KOPT-K1 (cell line): Measurements from ENCODE around the gene AGER.
"Not testable (repeated sequence)": the region's sequence is repeated elsewhere in the genome, so short reads cannot be mapped to it uniquely, and the experiment has no call there.

Experiments
- H3K27ac ChIP-seq: fragments of 200-600 bp; sonication (generic); 2 replicates; pipeline ENCODE4 v1.5.1; 2016; ENCODE audit warnings: antibody characterized with exemption, mild to moderate bottlenecking, low read depth, low read length; ENCODE audit not compliant: poor library complexity, severe bottlenecking
- H3K36me3 ChIP-seq: fragments of 200-600 bp; sonication (generic); 2 replicates; pipeline ENCODE4 v1.5.1; 2017; ENCODE audit warnings: antibody characterized with exemption, mild to moderate bottlenecking, low read length, moderate library complexity; ENCODE audit not compliant: insufficient read depth
- H3K9me3 ChIP-seq: fragments of 200-600 bp; sonication (generic); 2 replicates; pipeline ENCODE4 v1.5.1; 2017; ENCODE audit warnings: antibody characterized with exemption, low read length, mild to moderate bottlenecking; ENCODE audit not compliant: insufficient read depth, poor library complexity, severe bottlenecking

The AGER gene

DNA sequence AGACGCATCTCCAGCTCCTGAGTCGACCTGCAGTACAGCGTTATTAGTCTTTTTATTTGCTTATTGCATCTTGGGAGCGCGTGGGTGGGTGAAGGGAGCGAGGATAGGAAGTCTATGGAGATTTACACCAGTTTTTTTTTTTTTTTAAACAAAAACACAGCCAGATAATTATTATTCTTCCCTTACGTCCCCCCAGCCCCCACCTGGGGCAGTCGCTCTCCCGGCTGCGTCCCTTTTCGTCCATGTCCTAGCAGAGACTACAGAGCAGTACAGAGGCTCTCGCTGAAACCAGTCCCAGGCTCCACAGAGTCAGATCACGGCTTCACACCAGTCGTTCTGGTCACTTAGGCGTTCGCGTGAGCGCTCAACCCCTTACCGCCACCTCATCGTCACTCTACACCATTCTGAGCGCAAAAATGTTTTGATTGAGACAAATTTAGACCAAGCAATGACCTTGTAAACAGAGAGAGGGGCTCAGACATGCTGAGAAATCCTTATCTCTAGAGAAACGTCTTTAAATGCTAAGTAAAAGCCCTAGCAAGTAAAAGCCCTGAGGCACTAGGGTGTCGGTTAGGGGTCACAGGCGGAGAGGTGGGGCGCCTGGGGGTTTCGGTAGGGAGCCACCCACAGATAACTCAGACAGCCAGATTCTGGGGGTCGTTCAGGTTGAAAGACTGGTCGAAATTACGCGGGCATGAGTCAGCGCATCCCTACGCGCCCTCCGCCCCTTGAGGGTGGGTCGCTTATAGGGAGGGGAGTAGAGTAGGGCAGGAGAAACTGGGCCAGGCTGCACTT lies 31.1 kb downstream of the AGER start:
- no peak overlapping the region for H3K27ac ChIP-seq
- peaks cover 24% of the 10 kb centered on the region for H3K36me3 ChIP-seq
- H3K9me3 ChIP-seq = no peaks in the 10 kb centered on the region

- Histone ChIP-seq H3K9me3 (no peaks in the 10 kb centered on the region), H3K27ac (peak within 1 kb of the TSS; percentile 14), H3K36me3 (peaks cover 15% of the 10 kb centered on the region)
Observed at GRCh38 chr6:32151863-32152768, 31.9 kb downstream of the AGER start, which contains the start of gene PRRT1. Gene PRRT1, minus strand, starts transcription at chr6:32151939. Its CDS starts 112 bp downstream, at chr6:32151827.

- H3K36me3 ChIP-seq = peaks cover 7% of the 10 kb centered on the region
- H3K27ac ChIP-seq = no peak overlapping the region
- no peaks in the 10 kb centered on the region for H3K9me3 ChIP-seq
Observed at GRCh38 chr6:32151181-32151862, 32.7 kb downstream of the AGER start.

DNA sequence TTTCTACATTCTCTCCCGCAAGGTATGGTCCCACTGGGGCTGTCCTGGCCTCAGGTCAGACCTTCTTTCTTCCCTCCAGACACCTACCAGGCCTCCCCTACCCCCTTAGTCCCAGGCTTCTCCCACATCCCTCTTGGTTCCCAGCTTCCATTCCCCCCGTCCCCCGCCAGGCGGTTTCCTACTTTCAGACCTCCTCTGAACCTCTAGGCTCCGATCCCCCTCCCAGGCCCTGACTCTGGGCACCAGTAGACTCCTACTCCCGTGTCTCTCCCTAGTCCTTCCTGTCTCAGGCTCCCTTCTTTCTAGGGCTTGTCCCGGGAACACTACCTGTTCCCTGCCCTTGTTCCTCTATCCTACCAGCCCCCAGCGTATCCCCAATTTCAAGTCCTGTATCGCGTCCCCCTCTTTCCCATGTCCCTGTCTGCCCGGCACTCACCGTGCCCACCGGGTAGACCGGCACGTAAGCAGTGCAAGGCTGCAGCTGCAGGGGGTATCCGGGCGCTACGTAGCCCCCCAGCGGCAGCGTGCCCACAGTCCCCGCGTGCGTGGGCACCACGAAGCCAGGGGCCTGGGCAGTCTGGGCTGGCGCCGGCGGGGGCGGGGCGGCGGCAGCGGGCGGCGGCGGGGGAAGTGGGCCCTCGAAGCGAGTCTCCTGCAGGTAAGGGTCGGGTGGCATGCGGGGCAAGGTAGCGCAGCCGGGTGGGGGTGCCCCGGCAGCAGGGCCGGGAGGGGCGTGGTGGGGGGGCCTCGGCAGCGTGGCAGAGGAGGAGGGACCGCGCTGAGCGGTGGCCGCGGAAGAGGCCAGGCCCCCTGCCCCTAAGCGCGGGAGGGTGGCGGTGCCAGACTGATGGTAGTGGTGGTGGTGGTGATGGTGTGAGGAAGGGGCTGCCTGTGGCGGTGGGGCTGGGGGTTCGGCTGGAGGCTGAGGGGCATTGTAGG lies 33.9 kb downstream of the AGER start:
- Histone ChIP-seq H3K27ac (no peak overlapping the region), H3K36me3 (no peaks in the 10 kb centered on the region), H3K9me3 (no peaks in the 10 kb centered on the region)

DNA sequence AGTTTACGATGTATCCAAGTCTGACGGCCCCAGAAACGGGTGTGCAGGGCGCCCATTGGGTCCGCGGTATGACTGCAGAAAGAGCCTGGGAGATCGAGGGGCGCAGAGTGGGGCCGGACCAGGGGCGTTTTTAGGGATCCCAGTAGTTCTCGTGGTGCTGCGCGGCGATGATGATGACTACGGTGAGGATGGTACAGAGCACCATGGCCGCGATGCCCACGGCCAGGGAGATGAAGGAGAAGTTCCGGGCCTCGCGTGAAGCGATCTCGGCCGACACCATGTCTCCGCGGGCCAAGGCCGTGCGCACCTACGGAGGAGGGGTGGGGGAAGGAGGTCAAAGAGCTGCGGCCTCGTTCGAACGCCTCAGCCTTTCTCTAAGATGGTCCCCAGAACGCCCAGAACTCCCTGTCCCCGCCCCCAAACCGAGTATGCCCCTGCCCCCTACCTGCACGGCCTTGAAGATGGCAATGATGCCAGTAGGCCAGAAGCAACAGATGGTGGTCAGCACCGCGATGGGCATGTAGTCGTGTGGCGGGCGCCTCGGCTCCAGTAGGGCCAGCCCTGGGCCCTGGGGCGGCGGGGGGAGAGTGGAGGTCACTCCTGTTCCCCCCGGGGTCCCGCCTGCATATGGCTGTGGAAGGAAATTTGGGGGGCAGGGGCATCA lies 34.8 kb downstream of the AGER start:
- Histone ChIP-seq H3K36me3 (no peaks in the 10 kb centered on the region), H3K9me3 (no peaks in the 10 kb centered on the region)

GRCh38 chr6:32148289-32149091 lies 35.6 kb downstream of the AGER start:
- no peaks in the 10 kb centered on the region for H3K36me3 ChIP-seq
- no peaks in the 10 kb centered on the region for H3K9me3 ChIP-seq
- H3K27ac ChIP-seq = no peak overlapping the region

More for the DNA sequence above, 34.8 kb downstream of the AGER start:
- no peak overlapping the region for H3K27ac ChIP-seq

GRCh38 chr6:32147401-32148132 lies 36.5 kb downstream of the AGER start:
- H3K36me3 ChIP-seq = no peaks in the 10 kb centered on the region
- no peak overlapping the region for H3K27ac ChIP-seq
- no peaks in the 10 kb centered on the region for H3K9me3 ChIP-seq

DNA sequence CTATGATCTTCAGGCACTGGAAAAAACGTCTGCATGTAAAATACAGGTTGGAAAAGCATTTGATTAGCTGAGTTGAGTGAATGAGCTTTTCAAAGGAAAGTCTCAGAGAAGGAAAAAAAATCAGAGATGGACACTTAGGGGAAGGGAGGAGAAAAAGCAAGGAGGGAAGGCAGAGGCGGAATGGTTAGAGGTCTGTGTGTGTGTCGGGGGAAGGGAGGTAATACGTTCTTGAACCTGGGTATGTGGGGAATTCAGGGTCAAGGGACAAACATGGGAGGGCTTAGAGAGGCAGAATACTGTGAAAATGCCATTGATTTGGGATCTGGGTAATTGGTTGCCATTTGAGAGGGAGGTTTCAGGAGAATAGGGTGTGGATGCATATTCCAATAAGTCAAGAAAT lies 37.4 kb downstream of the AGER start:
- H3K9me3 ChIP-seq = no peaks in the 10 kb centered on the region
- no peaks in the 10 kb centered on the region for H3K36me3 ChIP-seq
- H3K27ac ChIP-seq = no peak overlapping the region

DNA sequence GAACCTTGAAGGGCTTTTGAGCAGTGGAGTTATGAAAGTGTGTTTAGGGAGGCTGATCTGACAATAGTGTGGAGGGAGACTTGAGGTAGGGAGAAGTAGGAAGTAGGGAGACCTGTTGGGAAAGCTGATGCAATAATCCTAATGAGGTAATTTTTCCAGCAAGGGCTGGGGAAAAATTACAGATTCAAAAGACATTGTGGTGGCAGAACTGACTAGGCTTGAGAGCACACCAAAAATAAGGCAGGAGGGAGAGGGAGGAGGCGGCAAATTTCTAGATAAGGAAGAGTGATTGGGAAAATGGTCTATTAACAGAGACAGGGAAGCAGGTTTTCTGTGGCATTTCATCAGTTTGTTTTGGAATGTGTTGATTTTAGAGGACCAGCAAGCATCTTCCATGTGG lies 37.8 kb downstream of the AGER start:
- H3K36me3 ChIP-seq = no peaks in the 10 kb centered on the region
- H3K27ac ChIP-seq = no peak overlapping the region
- no peaks in the 10 kb centered on the region for H3K9me3 ChIP-seq

DNA sequence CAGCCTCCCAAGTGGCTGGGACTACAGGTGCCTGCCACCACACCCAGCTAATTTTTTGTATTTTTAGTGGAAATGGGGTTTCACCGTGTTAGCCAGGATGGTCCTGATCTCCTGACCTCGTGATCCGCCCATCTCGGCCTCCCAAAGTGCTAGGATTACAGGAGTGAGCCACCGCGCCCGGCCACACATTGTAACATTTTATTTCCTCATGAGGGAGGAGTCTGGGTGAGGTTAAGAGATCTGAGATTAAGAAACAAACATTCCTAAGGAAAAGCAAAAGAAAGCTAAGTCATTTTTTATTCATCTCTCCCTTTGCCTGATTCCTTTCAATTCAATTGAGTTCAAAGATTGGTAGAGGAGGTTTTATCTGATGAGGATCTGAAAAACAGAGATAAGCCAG lies 39.8 kb downstream of the AGER start:
- not testable (repeated sequence) for H3K27ac ChIP-seq, H3K9me3 ChIP-seq, H3K36me3 ChIP-seq

- no peaks in the 10 kb centered on the region for H3K9me3 ChIP-seq
- H3K27ac ChIP-seq = no peak overlapping the region
- no peaks in the 10 kb centered on the region for H3K36me3 ChIP-seq
Observed at GRCh38 chr6:32140420-32141046, 43.5 kb downstream of the AGER start.

DNA sequence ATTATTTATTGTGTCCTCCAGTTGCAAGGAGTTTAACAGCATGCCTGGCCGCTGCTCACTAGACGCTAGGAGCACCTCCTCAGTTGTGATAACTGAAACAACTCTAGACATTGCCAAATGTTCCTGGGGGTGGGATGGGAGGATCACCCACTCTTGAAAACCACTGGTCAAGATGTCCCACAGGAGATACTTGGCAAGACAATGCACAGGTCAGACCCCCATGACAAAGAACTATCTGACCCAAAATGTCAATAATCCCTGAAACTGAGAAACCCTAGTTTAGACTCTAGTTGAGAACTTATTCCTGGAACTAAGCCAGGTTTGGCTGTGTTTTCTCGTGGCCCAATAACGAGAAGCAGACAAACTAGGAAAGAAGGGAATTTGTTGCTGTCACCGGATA lies 44.5 kb downstream of the AGER start:
- H3K27ac ChIP-seq = no peak overlapping the region
- H3K9me3 ChIP-seq = no peaks in the 10 kb centered on the region
- H3K36me3 ChIP-seq = no peaks in the 10 kb centered on the region
